Endothelial cell of umbilical vein (primary cell): Measurements from ENCODE around the gene MTMR6. TPM values are rescaled to one million over a fixed set of nuclear protein-coding genes. Genes with fewer than 3 reads are reported as not detected.
A peak's percentile ranks its signal among the peaks of the same experiment; 100 is the strongest.

ENCODE experiments used
- BruUV-seq: library from RNA; stranded (reverse); fragments of 400-500 nt; replicated peaks from 2 replicates; lab custom pipeline; 2021; lab: Mats Ljungman, UMichigan
- CTCF ChIA-PET: fragments of 300-600, 350-600 bp; sonication (Branson Sonifier 250); formaldehyde crosslinking; loops from one replicate; lab custom pipeline; 2021; ENCODE audit warnings: antibody characterized with exemption, inconsistent platforms; lab: Charles Lee
- POLR2A ChIA-PET: fragments of 300-600, 350-600 bp; sonication (Branson Sonifier 250); formaldehyde crosslinking; loops from one replicate; lab custom pipeline; 2021; ENCODE audit warnings: antibody characterized with exemption, inconsistent platforms; lab: Charles Lee
- DNase-seq: peaks from one replicate; pipeline ENCODE4 v3.0.0-alpha.2; 2011; ENCODE audit warnings: low read depth, low spot score
- FAIRE-seq: peaks from 2 replicates; lab custom pipeline; 2011; peaks lifted over from hg19 to GRCh38; lab: Jason Lieb, UNC
- H2AFZ ChIP-seq: 2 replicates; pipeline ENCODE4 v1.6.0; 2012; ENCODE audit warnings: low read depth, low read length, control low read depth, inconsistent platforms
- H3K27ac ChIP-seq: 2 replicates; pipeline ENCODE4 v1.5.1; 2011; ENCODE audit warnings: low read depth, mild to moderate bottlenecking, control low read depth, low read length, moderate library complexity; ENCODE audit not compliant: insufficient read depth
- H3K27me3 ChIP-seq, 2 experiments: 2 replicates each; pipeline versions ENCODE4 v1.6.0 to v1.6.1; 2011; ENCODE audit warnings: low read length in 2 of 2, mixed read lengths in 1 of 2; ENCODE audit not compliant: control insufficient read depth in 2 of 2, insufficient read depth in 2 of 2
- H3K36me3 ChIP-seq, 2 experiments: 2 replicates in 1 of 2; 3 replicates in 1 of 2; pipeline ENCODE4 v1.5.1; 2011; ENCODE audit warnings: low read length in 2 of 2, mild to moderate bottlenecking in 1 of 2, moderate library complexity in 1 of 2; ENCODE audit not compliant: control insufficient read depth in 2 of 2, insufficient read depth in 2 of 2; ENCODE audit errors: extremely low read depth in 1 of 2
- H3K4me1 ChIP-seq: 3 replicates; pipeline ENCODE4 v1.5.1; 2011; ENCODE audit warnings: mild to moderate bottlenecking, low read length; ENCODE audit not compliant: control insufficient read depth, insufficient read depth; ENCODE audit errors: extremely low read depth
- H3K4me2 ChIP-seq: 2 replicates; pipeline ENCODE4 v1.6.1; 2011; ENCODE audit warnings: low read length, control low read depth, mixed read lengths; ENCODE audit not compliant: insufficient read depth
- H3K4me3 ChIP-seq, 3 experiments: fragments of 200-600 bp in 1 of 3; sonication (generic), shearing (Covaris generic) in 1 of 3; replicated peaks in 1 of 3; 2 replicates each; pipeline ENCODE4 v1.5.1; 2011 to 2016; ENCODE audit warnings: control low read depth in 3 of 3, low read length in 3 of 3, mild to moderate bottlenecking in 2 of 3, inconsistent platforms in 1 of 3, low read depth in 1 of 3, moderate library complexity in 1 of 3; ENCODE audit not compliant: insufficient read depth in 1 of 3
- H3K79me2 ChIP-seq: 2 replicates; pipeline ENCODE4 v1.6.0; 2012; ENCODE audit warnings: low read length, inconsistent platforms; ENCODE audit not compliant: control insufficient read depth, insufficient read depth
- H3K9ac ChIP-seq: replicated peaks from 2 replicates; pipeline ENCODE3; 2011; ENCODE audit warnings: low read length, control low read depth; ENCODE audit not compliant: insufficient read depth; ENCODE audit errors: extremely low read depth
- H3K9me1 ChIP-seq: replicated peaks from 3 replicates; pipeline ENCODE4 v1.6.0; 2011; ENCODE audit warnings: mild to moderate bottlenecking, low read length; ENCODE audit not compliant: control insufficient read depth, insufficient read depth; ENCODE audit errors: extremely low read depth
- H3K9me3 ChIP-seq: replicated peaks from 2 replicates; pipeline ENCODE4 v1.5.1; 2012; ENCODE audit warnings: low read length, inconsistent platforms; ENCODE audit not compliant: control insufficient read depth, insufficient read depth
- H4K20me1 ChIP-seq: replicated peaks from 2 replicates; pipeline ENCODE3; 2011; ENCODE audit warnings: mild to moderate bottlenecking, low read length; ENCODE audit not compliant: control insufficient read depth, insufficient read depth; ENCODE audit errors: extremely low read depth
- EZH2 ChIP-seq: IDR thresholded peaks from 2 replicates; pipeline ENCODE4 v1.6.1; 2012; ENCODE audit warnings: borderline replicate concordance, low read depth, mild to moderate bottlenecking, moderate library complexity, low read length, inconsistent platforms; ENCODE audit not compliant: severe bottlenecking
- FOS ChIP-seq: IDR thresholded peaks from 2 replicates; pipeline ENCODE4 v1.6.1; 2011; ENCODE audit warnings: mild to moderate bottlenecking, low read length, moderate library complexity, borderline replicate concordance; ENCODE audit not compliant: insufficient read depth
- GATA2 ChIP-seq: IDR thresholded peaks from 2 replicates; pipeline ENCODE4 v1.7.0; 2011; ENCODE audit warnings: low read depth, mild to moderate bottlenecking, moderate library complexity, mixed read lengths, low read length; ENCODE audit not compliant: insufficient read length, insufficient read depth
- JUN ChIP-seq: IDR thresholded peaks from 2 replicates; pipeline ENCODE4 v1.6.1; 2011; ENCODE audit warnings: borderline replicate concordance, low read depth; ENCODE audit not compliant: insufficient read length, insufficient read depth
- POLR2A ChIP-seq: IDR thresholded peaks from 2 replicates; pipeline ENCODE4 v1.6.1; 2012; ENCODE audit warnings: low read depth, mild to moderate bottlenecking, control low read depth, low read length
- POLR2AphosphoS5 ChIP-seq: IDR thresholded peaks from 2 replicates; pipeline ENCODE4 v1.6.1; 2012; ENCODE audit warnings: low read depth, mild to moderate bottlenecking, control low read depth, low read length, moderate library complexity; ENCODE audit not compliant: insufficient read depth
- dilution Hi-C: fragments of 300-500 bp; cut with MboI; formaldehyde crosslinking; loops from one replicate; pipeline ENCODE4 v1.15.0; 2019; ENCODE audit warnings: low sequenced_read_pairs; ENCODE audit not compliant: extremely low pct_ligation_motif_present
- intact Hi-C: fragments of 100-400 bp; cut with micrococcal nuclease; formaldehyde crosslinking; loops from one replicate; pipeline ENCODE4 v1.10.0; 2022
- polyA plus RNA-seq, 4 experiments: library from polyadenylated mRNA; depleted of rRNA in 3 of 4; stranded (reverse) in 3 of 4; unstranded in 1 of 4; fragments of >200 nt; gene quantifications; 2 replicates each; pipeline versions ENCODE4 v1.2.1 to v1.2.3, GENCODE V29; 2011 to 2012; ENCODE audit warnings: missing spikeins in 1 of 4
- total RNA-seq: library from RNA; stranded (reverse); gene quantifications from 2 replicates; pipeline ENCODE4 v1.2.3, GENCODE V29; 2021
- TF ChIP-seq, protein P1 (sequence below), 2 donors: IDR thresholded peaks; 1 replicate in 1 of 2; 2 replicates in 1 of 2; pipeline ENCODE4 v1.5.1; 2011; ENCODE audit warnings: low read length in 2 of 2, mild to moderate bottlenecking in 2 of 2, moderate library complexity in 2 of 2, control low read depth in 1 of 2, inconsistent platforms in 1 of 2, low read depth in 1 of 2; ENCODE audit not compliant: insufficient read depth in 1 of 2; ENCODE audit errors: extremely low read depth in 1 of 2

MTMR6 gene
- total and polyA plus RNA-seq, 2 donors (not counting 3 experiments of a cell fraction or from before 2014, with no cell fraction given) = 10.2 to 20.9 TPM

DNA sequence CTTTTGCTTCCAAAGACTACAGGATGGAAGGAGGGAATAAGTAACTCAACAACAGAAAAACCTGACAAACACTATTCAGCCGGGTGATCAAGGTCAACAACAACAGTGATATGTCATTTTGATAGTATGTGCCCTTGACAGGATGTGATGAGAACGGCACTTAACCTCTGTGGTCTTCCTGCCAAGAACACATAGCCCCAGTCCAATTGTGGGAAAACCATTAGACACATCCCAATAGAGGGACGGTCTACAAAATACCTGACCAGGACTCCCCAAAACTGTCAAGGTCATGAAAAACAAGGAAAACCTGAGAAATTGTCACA, 72.1 kb downstream of the MTMR6 start:
- no peak for DNase-seq
- no peaks in the 10 kb centered on the region for H3K9me3 ChIP-seq
- H3K27me3 ChIP-seq = no peaks in the 10 kb centered on the region
- no peaks in the 10 kb centered on the region for H4K20me1 ChIP-seq
- H3K9ac ChIP-seq = no peak overlapping the region
- intact Hi-C loops (no loop called here), dilution Hi-C loops (no loop called here)
- TF ChIP-seq POLR2A = no peak
- TF ChIP-seq FOS = no peak
- TF ChIP-seq, protein P1, sequence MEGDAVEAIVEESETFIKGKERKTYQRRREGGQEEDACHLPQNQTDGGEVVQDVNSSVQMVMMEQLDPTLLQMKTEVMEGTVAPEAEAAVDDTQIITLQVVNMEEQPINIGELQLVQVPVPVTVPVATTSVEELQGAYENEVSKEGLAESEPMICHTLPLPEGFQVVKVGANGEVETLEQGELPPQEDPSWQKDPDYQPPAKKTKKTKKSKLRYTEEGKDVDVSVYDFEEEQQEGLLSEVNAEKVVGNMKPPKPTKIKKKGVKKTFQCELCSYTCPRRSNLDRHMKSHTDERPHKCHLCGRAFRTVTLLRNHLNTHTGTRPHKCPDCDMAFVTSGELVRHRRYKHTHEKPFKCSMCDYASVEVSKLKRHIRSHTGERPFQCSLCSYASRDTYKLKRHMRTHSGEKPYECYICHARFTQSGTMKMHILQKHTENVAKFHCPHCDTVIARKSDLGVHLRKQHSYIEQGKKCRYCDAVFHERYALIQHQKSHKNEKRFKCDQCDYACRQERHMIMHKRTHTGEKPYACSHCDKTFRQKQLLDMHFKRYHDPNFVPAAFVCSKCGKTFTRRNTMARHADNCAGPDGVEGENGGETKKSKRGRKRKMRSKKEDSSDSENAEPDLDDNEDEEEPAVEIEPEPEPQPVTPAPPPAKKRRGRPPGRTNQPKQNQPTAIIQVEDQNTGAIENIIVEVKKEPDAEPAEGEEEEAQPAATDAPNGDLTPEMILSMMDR (IDR thresholded peaks at IDR 0.05; ENCODE audit: extremely low read depth in 1 of 2, insufficient read depth in 1 of 2, low read depth in 1 of 2, low read length in 2 of 2) = no peak
- no peak for TF ChIP-seq POLR2AphosphoS5
- TF ChIP-seq JUN = no peak
- no peak for TF ChIP-seq GATA2
- no peak for TF ChIP-seq EZH2
- no peaks in the 10 kb centered on the region for H3K79me2 ChIP-seq
- no peaks in the 10 kb centered on the region for H3K4me1 ChIP-seq
- peak; percentile 26 for FAIRE-seq
- no peaks in the 10 kb centered on the region for H3K9me1 ChIP-seq
- H3K4me3 ChIP-seq = no peak overlapping the region
- CTCF ChIA-PET = interaction anchor here (1.1 kb wide), 1 partner anchor 53 kb away, joined by 3 read pairs; no protein-coding TSS in a partner anchor
- no peak overlapping the region for H3K27ac ChIP-seq
- POLR2A ChIA-PET = no interaction called here
- no peak overlapping the region for H2AFZ ChIP-seq
- H3K4me2 ChIP-seq = no peak overlapping the region
- no TSS peak for BruUV-seq
- H3K36me3 ChIP-seq = no peaks in the 10 kb centered on the region
